ENCODE measurements around the gene ANO2. TPM values are rescaled to one million over a fixed set of nuclear protein-coding genes. Genes with fewer than 3 reads are reported as not detected.

The ANO2 gene
- total and polyA plus RNA-seq, 8 donors = 0.44 to 16.9 (median 3.8) TPM; not detected in 1

DNA sequence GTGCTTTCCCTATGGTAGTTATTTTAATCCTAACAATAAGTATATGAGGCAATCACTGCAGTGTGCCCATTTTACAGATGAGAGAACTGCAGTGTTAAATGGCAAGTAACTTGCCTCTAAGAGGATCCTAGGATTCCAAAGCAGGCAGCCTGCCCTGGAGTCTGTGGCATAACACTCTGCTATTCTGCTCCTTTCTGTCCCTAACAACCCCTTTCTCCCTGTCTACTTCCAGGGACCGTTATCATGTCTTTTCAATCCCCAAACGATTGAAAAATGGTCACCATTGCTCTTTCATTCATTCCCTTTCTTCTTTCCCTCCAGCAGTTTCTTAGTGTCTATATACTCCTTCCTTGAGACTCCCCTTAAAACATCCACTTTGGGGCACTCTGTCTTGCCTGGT, 1.3 kb upstream of the ANO2 start:
- TF ChIP-seq, protein P1, sequence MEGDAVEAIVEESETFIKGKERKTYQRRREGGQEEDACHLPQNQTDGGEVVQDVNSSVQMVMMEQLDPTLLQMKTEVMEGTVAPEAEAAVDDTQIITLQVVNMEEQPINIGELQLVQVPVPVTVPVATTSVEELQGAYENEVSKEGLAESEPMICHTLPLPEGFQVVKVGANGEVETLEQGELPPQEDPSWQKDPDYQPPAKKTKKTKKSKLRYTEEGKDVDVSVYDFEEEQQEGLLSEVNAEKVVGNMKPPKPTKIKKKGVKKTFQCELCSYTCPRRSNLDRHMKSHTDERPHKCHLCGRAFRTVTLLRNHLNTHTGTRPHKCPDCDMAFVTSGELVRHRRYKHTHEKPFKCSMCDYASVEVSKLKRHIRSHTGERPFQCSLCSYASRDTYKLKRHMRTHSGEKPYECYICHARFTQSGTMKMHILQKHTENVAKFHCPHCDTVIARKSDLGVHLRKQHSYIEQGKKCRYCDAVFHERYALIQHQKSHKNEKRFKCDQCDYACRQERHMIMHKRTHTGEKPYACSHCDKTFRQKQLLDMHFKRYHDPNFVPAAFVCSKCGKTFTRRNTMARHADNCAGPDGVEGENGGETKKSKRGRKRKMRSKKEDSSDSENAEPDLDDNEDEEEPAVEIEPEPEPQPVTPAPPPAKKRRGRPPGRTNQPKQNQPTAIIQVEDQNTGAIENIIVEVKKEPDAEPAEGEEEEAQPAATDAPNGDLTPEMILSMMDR (IDR thresholded peaks at IDR 0.05) = no peak
- TF ChIP-seq POLR2AphosphoS5 (IDR thresholded peaks at IDR 0.05) = no peak
- no peak for TF ChIP-seq POLR2A (IDR thresholded peaks at IDR 0.05)
- TF ChIP-seq EP300 (IDR thresholded peaks at IDR 0.05) = no peak
- Histone ChIP-seq H3K36me3 (peaks cover 0 to 3% (median 0%) of the 10 kb centered on the region in 4 donors), H3K27me3 (peaks cover 6 to 83% (median 48%) of the 10 kb centered on the region in 3 donors), H3K4me1 (peaks cover 7 to 14% (median 11%) of the 10 kb centered on the region in 4 donors), H3K4me3 (no peak overlapping the region), H3K27ac (no peak overlapping the region), H3K9me3 (no peaks in the 10 kb centered on the region)
- intact Hi-C loops (cut with DNase I; ENCODE audit: low total_unique reads) = no loop called here
- 72 to 84% (median 83%) methylated on average over 2 of the region's 2 CpGs for WGBS, 5 donors
- no peak for DNase-seq

DNA sequence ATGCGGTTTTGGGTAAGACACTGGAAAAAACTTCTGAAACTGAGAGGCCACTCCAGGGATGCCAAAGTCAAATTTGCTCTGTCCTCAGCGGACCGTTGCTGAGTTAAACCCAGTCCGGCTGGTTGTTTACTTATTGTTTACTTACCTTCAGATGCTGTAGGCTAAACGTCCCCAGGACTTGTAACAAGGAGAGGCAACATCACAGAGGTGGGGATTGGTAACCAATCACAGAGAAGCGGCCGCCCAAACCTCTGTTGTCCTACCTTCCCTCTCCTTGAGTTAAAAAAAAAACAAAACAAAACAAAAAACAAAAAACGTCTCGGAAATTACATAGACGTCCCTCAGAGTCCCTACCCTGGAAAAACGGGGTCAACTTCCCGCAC, 380 bp downstream of the ANO2 start:
- no peak for DNase-seq
- WGBS, 5 donors = 11 to 24% (median 19%) methylated on average over 12 of the region's 12 CpGs
- H3K4me1 ChIP-seq = peaks cover 7 to 14% (median 11%) of the 10 kb centered on the region in 4 donors
- H3K27ac ChIP-seq = no peak overlapping the region
- H3K36me3 ChIP-seq = no peaks in the 10 kb centered on the region
- peak overlapping the region; percentile 35 to 49 (median 42) for H3K4me3 ChIP-seq
- H3K9me3 ChIP-seq = peaks cover 0 to 8% (median 0%) of the 10 kb centered on the region in 4 donors
- TF ChIP-seq POLR2AphosphoS5 (IDR thresholded peaks at IDR 0.05) = no peak
- TF ChIP-seq, protein P1 (IDR thresholded peaks at IDR 0.05) = no peak
- no peak for TF ChIP-seq POLR2A (IDR thresholded peaks at IDR 0.05)
- no peak for TF ChIP-seq EP300 (IDR thresholded peaks at IDR 0.05)
- intact Hi-C loops (cut with DNase I; ENCODE audit: low total_unique reads) = no loop called here
- peaks cover 6 to 77% (median 47%) of the 10 kb centered on the region in 3 donors for H3K27me3 ChIP-seq

DNA sequence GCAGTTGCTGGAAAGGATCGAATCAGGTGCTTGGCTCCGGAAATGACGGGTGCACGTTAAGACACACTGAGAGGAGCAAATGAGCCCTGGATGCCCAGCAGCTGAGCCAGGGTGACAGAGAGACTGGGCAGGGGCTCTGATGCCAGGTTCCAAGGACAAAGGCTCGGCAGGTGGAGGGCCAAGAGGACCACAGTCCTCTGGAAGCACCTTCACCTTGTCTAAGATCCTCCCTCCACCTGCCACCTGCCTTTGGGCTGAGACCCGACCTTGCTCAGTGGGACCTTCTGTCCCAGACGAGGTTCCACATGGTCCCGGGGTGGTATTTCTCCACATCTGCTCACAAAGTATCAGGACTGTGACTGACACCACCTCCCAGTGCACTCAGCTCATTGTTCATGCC, 1.0 kb downstream of the ANO2 start:
- WGBS, 5 donors = 77 to 85% (median 81%) methylated on average over 8 of the region's 8 CpGs
- Histone ChIP-seq H3K4me1 (peaks cover 7 to 14% (median 11%) of the 10 kb centered on the region in 4 donors), H3K4me3 (no peak overlapping the region), H3K27me3 (peaks cover 6 to 73% (median 43%) of the 10 kb centered on the region in 3 donors), H3K36me3 (no peaks in the 10 kb centered on the region), H3K27ac (no peak overlapping the region), H3K9me3 (peaks cover 0 to 8% (median 0%) of the 10 kb centered on the region in 4 donors)
- DNase-seq = no peak
- TF ChIP-seq, protein P1 (IDR thresholded peaks at IDR 0.05) = no peak
- TF ChIP-seq POLR2A (IDR thresholded peaks at IDR 0.05) = no peak
- TF ChIP-seq POLR2AphosphoS5 (IDR thresholded peaks at IDR 0.05) = no peak
- TF ChIP-seq EP300 (IDR thresholded peaks at IDR 0.05) = no peak
- intact Hi-C loops (cut with DNase I; ENCODE audit: low total_unique reads) = no loop called here

DNA sequence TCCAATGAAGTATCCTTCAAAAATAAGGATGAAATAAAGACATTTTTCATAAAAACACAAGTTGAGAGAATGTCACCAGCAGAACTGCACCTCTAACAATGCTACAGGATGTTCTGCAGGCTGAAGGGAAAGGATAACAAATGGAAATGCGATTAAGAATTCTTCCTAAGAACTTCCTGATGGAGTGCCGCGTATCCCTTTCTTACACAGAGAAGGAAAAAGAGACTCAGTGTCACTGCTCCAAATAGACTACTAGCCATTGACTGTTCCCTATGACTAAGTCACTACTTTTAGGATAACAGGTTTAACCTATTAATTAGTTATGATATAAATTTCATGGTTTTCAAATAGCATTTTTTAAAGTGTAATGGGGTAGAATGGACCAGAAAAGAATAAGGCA, 3.2 kb downstream of the ANO2 start:
- Histone ChIP-seq H3K4me1 (peaks cover 7 to 14% (median 11%) of the 10 kb centered on the region in 4 donors), H3K27ac (no peak overlapping the region), H3K4me3 (no peak overlapping the region), H3K36me3 (no peaks in the 10 kb centered on the region), H3K9me3 (peaks cover 0 to 8% (median 0%) of the 10 kb centered on the region in 4 donors), H3K27me3 (peaks cover 6 to 65% (median 39%) of the 10 kb centered on the region in 3 donors)
- 74 to 87% (median 84%) methylated on average over 3 of the region's 3 CpGs for WGBS, 5 donors
- DNase-seq = no peak
- TF ChIP-seq POLR2A (IDR thresholded peaks at IDR 0.05) = no peak
- TF ChIP-seq POLR2AphosphoS5 (IDR thresholded peaks at IDR 0.05) = no peak
- no peak for TF ChIP-seq EP300 (IDR thresholded peaks at IDR 0.05)
- TF ChIP-seq, protein P1 (IDR thresholded peaks at IDR 0.05) = no peak
- intact Hi-C loops (cut with DNase I; ENCODE audit: low total_unique reads) = no loop called here

All from stomach (tissue), 9 donors.